HG03442 (cell line): Measurements from ENCODE around the gene ICE2.
"Not testable (repeated sequence)": the region's sequence is repeated elsewhere in the genome, so short reads cannot be mapped to it uniquely, and the experiment has no call there.

Source experiments
- ATAC-seq: cut with Tn5 transposase; IDR thresholded peaks from one replicate; pipeline ENCODE4 v1.9.1; 2021; ENCODE audit warnings: mild to moderate bottlenecking, moderate library complexity; ENCODE audit not compliant: unreplicated experiment

The ICE2 gene

DNA sequence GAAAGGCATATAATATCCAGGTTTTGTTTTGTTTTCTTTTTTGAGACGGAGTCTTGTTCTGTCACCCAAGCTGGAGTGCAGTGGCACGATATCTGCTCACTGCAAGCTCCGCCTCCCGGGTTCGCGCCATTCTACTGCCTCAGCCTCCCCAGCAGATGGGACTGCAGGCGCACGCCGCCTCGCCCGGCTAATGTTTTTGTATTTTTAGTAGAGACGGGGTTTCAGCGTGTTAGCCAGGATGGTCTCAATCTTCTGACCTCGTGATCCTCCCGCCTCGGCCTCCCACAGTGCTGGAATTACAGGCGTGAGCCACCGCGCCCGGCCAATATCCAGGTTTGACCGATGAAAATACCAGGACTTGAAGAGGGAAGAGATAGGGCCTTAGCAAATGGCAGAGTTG is 66.1 kb downstream of the ICE2 start:
- ATAC-seq: not testable (repeated sequence)

DNA sequence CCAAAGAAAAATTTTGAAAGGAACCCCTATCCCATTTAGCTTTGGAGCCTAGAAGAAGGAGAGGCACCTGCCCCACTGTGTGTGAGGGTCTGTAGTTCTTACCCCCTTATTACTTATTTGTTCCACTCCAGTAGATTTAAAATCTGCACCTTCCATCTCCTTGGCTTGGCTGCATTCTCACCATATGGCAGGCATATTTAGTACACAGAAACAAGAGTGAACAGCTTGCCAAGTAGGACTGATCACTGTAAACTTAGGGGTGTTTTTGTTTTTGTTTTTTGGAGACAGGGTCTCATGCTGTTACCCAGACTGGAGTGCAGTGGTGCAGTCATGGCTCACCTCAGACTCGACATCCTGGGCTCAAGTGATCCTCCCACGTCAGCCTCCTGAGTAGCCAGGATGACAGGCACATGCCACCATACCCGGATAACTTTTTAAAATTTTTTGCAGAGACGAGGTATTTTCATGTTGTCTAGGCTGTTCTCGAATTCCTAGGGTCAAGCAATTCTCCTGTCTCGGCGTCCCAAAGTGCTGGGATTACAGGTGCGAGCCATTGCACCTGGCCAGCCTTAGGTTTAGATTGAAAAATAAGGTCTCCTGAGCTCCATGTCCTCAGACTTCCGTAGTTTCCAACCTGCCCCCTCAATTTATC is 67.0 kb downstream of the ICE2 start:
- ATAC-seq: no peak

DNA sequence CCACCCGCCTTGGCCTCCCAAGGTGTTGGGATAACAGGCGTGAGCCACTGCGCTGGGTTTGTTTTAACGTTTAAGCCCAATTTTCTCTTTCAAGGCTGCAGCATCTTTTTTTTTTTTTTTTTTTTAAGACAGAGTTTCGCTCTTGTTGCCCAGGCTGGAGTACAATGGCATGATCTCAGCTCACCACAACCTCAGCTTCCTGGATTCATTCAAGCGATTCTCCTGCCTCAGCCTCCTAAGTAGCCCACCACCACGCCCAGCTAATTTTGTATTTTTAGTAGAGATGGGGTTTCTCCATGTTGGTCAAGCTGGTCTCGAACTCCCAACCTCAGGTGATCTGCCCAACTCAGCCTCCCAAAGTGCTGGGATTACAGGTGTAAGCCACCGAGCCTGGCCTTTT is 68.6 kb downstream of the ICE2 start:
- ATAC-seq: not testable (repeated sequence)

DNA sequence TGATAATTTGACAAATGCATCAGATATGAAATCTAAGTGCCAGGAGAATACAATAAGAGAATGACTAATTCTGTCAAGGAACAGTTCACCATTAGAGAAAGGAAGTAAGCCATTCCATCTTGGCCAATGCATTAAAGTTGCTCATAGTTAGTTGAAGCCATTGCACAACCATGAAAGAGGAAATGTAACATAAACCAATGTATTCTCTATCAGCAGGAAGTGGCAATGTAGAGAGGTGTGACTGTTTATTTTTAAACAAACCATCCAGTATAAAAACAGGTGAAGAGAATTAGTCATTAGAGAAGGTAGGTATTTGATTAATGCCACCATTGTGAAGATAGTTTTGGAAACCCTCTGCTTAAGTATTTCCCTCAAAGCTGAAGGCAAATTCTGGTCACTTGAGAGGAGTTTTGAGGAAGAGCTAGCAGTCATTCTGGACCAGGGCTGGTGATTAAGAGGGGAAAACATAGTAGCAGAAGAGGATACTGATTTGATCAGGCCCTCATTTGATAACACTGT is 70.4 kb downstream of the ICE2 start:
- no peak for ATAC-seq

DNA sequence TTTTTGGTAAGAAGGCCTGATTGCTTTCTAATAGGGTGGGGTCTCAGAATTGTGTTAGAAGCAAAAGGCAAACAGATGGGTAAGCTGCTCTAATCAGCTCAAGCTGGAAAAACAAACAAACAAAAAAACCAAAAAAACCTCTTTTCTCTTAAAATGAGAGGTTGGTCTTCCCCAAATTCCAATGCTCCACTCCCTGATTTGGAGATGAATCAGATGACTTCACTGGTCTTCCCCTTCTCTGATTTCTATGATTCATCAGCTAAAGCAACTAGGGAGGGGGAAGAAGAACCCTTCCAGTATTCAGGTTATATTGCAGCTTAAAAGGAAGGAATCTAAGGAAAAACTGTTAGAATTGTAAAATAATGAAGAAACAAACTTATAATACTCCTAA is 71.5 kb downstream of the ICE2 start:
- ATAC-seq: no peak

DNA sequence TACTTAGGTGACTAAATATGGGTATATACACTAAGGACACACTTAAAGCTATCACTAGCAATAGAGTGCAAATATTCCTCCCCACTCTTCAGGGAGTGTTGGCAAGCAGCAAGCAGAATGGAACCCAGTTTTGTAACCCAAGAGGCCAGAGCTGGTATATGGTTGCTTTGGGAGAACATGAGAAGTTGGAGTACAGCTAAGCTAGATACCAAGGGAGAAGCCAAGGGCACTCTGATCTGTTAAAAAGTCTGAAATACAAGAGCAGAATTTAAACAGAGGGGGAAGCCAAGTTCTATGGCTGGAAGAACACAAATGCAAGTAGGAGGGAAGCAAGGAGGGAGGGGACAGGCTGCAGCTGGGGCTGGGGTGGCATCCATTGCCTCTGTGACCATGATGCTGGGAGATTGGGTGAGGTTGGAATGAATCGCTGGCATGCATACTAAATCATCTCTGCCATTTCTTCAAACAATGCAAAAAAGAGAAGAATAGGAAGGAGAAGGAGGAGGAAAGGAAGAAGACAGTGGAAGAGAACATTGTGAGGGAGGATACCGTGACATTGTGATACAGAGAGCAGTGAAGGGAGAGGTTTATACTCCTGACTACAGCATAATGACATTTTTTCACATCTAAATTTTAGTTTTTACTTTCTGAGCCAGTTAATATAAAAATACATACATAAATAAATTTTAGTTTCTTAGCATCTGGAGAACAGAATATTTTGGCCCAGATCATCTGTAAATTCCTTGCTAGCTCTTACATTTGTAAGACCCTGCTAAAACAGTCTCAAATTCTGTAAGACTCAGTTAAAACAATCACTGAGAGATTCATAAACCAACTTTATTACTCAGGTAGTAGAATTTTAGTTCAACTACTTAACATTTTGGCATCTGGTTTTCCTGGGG is 72.2 kb downstream of the ICE2 start:
- ATAC-seq: no peak

DNA sequence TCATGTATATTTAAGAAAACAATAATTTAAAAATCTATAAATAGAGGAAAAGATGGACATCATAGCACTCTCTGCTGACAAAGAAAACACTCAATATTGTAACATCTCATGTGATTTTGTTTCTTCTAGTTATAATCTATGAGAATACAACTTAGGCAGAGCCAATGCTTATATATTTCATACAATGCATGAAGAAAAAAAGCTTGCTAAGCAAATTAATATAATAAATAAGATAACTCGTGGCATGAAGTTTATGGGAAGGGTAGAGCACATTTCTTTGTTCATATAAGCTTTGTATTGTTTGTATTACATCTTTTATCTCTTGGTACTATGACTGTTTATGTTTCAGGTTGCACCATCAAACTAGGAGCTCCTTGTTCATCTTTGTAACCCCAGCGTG is 73.5 kb downstream of the ICE2 start:
- no peak for ATAC-seq

DNA sequence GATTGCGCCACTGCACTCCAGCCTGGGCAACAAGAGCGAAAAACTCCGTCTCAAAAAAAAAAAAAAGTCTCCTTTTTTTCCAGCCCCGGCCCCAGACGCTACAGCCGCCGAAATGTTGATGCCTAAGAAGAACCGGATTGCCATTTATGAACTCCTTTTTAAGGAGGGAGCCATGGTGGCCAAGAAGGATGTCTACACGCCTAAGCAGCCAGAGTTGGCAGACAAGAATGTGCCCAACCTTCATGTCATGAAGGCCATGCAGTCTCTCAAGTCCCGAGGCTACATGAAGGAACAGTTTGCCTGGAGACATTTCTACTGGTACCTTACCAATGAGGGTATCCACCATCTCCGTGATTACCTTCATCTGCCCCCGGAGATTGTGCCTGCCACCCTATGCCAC is 74.6 kb downstream of the ICE2 start:
- ATAC-seq: not testable (repeated sequence)

DNA sequence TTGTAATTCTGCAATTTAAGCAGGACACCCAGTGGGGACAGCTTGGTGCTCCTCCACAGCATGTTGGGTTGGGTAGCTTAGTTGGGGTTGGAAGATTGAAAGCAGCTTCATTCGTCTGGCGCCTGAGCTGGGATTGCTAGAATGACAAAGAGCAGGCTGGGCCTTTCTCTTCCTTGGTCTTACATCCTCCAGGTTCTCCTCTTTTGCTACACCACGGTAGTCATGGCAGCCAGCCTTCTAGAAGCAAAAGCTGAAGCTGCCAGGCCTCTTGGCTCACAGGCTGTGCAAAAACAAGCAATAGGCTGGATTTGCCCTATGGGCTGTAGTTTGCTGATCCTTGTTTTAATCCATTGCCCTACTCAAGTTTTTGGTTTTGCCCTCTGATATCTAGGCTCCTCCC is 78.0 kb downstream of the ICE2 start:
- no peak for ATAC-seq

DNA sequence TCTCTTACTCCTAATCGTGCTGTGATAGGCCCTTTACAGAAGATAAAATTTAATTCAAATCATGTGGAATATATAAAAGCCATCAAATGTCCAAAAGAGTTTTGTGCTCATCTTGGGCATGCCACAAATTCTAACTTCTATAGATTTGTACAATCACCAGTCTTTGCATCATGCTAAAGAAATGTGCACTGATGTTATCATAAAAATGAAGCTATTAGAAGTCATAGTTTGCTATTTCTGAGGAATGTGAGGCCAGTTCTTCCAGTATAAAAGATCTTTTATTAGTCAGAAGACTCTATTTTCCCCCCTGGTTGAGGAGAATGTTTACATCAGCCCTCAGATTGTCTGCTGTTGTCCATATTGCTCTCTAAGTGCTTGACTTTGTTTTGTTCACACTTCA is 79.0 kb downstream of the ICE2 start:
- ATAC-seq: no peak

DNA sequence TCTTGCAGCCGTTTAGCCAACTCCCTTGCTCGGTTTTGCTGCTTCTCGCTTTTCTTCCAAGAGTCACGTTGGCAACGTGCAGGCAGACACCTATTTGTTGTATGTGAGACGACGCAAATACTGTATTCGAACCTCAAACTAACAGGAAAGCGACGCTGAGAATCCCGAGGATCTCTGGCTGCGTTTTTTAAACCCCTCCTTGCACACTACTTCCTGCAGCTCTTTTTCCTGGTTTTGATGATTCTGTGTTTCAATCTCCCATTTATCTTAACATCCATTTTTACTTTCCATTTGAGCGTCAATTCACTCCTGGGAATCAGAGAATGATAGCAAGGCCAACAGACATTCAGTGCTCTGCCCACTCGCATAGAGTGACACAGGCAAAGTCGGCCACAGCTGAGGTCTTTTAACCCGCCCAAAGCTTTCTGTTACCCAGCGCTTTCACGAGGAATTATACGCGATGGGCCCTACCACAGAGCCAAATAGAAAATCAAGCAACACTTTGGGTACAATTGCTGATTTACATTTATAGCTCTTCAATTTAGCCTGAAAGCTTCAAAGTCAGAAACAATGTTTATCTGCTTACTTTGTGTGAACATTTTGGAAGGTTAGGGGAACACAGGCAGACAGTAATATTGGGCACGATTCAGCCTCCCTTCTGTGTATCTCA is 79.6 kb downstream of the ICE2 start:
- no peak for ATAC-seq

DNA sequence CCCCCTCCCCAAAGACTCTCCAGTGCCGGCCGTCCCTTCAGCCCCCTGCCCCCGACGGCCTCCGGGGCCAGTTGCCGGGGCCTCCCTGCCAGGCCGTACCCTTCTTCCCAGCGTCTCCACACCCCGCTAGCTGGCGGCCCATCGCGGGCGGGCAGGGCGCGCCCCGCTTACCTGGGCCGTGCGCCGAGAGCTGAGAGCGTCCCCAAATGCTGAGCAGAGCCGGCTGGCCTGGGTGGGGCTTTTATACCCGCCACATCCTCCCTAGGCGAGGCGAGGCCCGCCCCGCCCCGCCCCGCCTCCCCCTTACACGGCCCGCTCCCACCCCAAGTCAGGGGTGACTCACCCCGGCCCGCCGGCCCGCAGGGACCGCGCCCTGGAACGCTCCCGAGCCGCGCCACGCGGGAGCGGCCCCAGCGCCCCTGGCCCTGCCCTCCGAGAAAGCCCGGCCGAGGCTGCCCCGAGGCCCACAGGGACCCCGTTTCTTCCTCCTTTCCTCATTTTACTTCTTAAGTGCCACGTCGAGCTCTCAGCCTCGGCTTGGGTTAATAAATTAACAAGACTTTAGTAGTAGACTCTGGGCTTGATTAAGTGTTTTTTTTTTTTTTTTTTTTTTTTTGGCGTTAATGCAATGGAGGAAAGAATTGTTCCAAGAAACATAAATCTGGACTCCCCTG is 81.0 kb downstream of the ICE2 start, which contains the start of gene ANXA2:
Gene ANXA2, minus strand, starts transcription at position 215 of the 674 bp plus-strand sequence. CDS start 11,911 bp downstream, outside the sequence.
- peak; percentile 61 for ATAC-seq

DNA sequence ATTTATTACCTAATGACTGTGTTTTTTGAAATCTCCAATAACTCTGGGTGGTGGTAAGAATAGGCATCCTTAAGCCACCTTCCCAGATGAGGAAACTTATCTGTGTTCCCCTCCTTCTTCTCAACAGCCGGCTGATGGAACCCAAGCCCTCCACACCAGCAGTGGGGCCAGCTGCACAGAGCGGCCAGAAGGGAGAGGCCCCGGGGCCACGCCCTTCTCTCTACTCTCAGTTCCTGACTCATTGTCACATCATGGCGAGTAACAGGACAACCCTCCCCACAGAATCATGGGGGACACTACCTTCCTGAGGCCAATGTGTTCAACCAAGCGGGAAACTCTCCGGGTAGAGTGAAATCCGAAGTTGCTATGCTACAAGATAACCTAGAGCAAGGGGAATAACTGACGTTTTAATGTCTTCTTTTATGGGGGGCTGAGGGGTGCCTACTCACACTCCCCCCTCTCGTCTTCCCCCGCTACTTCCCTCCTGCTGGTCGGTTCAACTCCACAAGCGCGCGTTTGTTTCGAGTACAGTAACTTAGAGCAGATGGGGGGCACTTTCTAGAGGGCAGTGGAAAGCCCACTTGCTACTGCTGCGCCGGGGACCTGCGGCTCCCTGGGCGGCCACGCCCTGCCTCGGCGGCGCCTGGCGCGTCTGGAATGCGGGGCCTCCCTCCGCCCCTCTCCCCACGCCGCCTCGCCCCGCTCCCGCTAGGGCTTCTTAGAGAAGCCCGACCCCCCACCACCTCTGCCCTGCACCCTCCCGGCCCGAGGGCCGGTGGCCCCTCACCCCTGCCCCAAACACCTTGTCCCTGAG is 81.8 kb downstream of the ICE2 start:
- peak; percentile 68 for ATAC-seq

DNA sequence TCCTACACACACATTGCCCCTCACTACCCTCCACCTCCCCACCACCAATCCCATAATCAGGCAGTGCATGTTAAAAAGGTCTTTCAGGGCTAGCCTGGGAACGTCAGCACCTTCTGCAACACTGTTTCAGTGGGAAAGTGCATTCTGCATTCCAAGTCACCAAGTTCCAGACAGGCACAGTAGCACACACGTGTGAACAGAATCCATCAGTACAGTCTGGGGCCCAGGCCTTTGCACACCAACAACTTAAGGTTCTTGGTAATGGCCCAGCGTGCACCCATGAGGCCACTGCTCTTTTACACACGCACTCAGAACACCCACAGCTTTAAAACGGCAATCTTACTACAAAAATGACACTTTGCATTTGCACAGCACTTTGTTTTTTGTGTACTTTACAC is 82.4 kb downstream of the ICE2 start:
- no peak for ATAC-seq

DNA sequence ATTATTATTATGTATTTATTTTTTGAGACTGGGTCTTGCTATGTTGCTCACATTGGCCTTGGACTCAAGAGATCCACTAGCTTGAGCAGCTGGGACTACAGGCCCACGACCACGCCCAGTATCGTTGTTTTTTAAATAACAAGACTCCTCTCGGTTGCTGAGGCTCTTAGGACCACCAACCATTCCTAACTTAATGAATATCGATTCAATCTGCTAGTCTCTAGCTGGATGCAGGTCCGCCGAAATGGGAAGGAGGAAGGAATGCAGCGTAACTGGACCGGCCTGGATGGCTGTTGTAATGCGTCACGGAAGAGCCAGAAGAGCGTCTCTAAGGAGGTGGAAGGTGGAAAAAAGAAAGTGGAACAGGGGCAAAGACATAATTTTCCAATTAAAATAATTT is 82.8 kb downstream of the ICE2 start:
- ATAC-seq: no peak

DNA sequence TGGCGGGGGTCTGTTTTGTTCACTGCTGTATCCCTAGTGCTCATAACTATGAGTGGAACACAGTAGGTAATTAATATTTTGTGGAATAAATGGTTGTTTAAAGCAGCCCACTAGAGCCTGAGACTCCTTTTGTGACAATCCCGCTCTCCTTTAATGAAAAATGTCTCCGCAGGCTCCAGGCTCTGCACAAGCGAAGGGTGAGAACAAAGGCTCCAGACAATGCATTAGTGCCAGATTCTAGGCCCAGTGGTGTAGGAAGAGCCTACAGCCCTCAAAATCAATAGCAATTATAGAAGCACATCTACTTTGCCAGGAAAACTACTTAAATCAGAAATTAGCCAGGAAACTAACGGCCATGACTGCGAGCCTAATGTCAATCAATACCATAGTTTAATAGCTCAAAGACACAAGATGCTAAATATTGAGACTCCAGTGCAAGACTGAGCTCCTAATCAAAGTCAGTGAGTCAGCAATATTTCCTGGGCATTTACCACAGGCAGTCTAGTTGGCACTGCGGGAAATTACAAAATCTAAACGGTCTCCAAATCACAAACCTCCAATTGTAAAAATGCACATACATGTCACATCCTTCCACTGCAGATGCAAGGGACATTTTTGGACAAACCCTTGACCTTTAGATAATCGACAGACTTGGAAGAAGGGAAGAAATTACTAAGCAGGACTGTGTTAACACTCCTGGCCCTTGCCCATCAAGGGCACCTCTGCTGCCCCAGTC is 83.5 kb downstream of the ICE2 start:
- ATAC-seq: no peak

DNA sequence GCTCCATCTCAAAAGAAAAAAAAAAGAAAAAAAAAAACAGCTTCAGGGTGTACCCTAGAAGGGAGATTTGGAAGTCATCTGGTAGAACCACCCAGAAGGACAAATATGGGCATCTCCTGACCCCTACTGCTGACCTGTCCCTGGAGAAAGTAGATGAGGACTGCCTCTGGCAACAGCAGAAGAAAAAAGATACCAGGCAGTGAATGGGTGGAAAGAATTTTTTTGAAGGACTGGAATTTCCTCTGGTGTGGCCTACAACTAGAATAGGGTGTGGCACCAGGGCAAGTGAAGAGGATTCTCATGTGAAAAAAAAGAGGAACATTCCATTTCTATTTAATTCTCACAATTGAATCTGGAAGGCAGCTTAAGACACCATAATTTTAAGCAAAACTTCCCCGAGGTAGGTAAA is 84.2 kb downstream of the ICE2 start:
- no peak for ATAC-seq

DNA sequence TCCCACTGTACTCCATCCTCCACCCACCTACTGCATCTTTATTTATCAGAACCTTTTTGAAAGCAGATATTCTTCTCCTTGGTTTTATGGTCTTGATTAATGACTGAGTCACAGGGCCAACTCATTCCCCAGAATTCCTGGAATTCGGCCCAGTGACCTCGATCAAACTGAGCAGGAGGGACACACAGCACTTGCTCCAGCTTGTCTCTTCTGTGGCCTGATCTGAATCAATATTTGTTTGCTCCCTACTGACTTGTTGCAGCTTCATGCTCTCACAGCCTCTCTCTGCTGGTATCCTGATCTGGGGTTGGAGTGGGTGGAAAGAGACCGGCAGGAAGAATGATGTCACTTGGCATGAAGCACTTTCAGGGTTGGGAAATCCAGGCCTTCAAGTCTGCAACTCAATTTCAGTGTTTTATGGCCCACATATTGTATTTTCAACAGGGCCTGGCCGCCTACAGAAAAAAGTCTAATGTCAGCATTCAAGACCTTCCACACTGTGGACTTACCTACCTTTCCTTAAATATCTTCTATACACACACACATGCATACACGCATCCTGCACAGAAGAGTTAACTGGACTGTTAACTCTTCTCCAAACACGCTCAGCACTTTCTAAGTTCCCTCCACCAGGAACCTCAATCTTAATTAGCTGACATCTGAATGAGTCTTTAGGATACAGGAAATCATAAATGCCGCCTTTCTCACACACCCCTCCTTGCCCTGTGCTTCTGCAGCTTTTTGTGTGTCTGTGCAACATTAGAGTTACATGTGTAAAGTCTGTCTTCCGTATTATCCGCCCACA is 85.8 kb downstream of the ICE2 start:
- ATAC-seq: no peak

DNA sequence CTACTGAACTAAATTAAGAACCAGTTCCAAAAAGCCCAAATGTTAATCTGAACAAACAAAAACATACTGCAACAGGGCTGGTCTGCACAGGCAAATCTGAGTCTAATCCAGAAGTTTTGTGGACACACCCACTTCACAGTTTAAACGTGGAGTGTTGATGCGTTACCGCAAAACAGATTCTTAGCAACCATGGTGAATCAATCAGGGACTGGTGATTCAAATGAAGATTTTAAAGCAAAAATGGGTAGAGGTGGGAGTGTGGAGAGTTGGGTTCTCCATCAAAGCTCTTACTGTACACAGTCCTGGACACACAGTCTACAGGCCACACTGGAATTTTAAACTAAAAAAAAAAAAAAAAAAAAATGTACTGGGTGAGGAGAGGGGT is 86.3 kb downstream of the ICE2 start:
- no peak for ATAC-seq
